ENCODE results near the gene CEACAM18. TPM values are rescaled to one million over a fixed set of nuclear protein-coding genes. Genes with fewer than 3 reads are reported as not detected.
"Not testable (repeated sequence)": the region's sequence is repeated elsewhere in the genome, so short reads cannot be mapped to it uniquely, and the experiment has no call there.

CEACAM18 gene
- total RNA-seq, 2 donors from 2014 or later, result not detected

DNA sequence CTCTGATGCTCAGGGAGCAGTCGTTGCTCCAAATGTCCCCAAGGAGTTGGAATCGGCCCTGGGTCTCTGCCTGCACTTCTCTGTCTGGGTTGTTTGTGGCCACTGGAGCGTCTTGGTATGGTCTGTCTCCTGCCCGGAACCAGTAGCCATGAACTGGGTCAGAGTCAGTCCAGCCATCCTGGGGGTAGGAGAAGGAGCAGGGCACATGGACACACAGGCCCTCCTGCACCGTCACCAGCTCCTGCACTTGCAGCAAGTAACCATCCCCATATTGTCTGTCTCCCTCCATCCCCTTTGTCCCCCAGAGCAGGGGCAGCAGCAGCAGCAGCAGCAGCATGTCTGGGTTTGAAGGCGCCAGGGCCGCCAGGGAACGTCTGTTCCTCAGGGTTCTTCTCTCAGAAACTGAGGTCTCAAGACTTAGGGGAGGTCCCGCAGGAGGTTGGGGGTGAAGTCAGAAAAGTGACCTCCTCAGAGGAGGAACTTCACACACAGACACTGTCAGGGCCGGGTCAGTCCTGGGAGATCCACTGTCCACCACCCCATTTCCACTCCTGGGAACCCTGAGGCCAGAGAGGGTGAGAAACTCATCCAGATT, 20.2 kb upstream of the CEACAM18 start, which contains the start of gene SIGLEC8:
Gene SIGLEC8, minus strand, starts transcription at position 404 of the 595 bp plus-strand sequence. Its CDS starts 67 bp downstream, at position 337.
- Mint-ChIP-seq H3K27ac (no peak within 1 kb of the TSS), H3K9me3 (no peaks in the 10 kb centered on the region), H3K36me3 (no peaks in the 10 kb centered on the region)
- no peak for DNase-seq (ENCODE audit: low spot score in 2 of 2)
- no peak for ATAC-seq

DNA sequence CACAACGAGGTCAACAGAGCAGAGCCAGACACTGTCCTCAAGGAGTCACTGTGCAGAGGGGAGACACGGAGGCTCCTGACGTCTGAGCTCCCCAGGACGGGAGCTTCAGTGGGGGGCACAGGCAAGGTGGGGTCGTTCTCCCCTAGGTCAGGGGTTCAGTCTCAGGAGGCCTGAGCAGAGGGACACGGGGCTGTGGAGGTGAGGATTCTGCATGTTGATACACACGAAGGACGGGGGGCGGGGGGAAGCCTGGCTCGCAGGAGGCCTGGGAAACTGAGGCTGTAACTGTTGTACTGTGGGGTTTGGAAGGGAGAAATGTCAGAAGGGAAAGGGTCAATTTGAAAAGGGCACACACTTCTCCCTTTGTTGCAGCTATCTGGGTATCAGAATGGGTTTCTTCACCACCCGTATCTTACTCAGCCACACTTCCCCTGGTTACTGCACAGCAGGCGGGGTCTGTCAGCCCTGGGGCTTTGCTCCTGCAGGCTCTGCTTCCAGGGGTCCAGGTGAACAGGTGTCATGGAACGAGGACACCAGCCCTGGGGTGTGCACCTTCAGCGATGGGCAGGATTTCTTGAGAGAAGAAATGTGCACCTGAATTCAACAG, 19.3 kb upstream of the CEACAM18 start:
- no peaks in the 10 kb centered on the region for H3K36me3 Mint-ChIP-seq
- ATAC-seq (no peak), DNase-seq (ENCODE audit: low spot score in 2 of 2) (no peak)
- H3K9me3 Mint-ChIP-seq, result no peaks in the 10 kb centered on the region
- H3K27ac Mint-ChIP-seq, result no peak overlapping the region

DNA sequence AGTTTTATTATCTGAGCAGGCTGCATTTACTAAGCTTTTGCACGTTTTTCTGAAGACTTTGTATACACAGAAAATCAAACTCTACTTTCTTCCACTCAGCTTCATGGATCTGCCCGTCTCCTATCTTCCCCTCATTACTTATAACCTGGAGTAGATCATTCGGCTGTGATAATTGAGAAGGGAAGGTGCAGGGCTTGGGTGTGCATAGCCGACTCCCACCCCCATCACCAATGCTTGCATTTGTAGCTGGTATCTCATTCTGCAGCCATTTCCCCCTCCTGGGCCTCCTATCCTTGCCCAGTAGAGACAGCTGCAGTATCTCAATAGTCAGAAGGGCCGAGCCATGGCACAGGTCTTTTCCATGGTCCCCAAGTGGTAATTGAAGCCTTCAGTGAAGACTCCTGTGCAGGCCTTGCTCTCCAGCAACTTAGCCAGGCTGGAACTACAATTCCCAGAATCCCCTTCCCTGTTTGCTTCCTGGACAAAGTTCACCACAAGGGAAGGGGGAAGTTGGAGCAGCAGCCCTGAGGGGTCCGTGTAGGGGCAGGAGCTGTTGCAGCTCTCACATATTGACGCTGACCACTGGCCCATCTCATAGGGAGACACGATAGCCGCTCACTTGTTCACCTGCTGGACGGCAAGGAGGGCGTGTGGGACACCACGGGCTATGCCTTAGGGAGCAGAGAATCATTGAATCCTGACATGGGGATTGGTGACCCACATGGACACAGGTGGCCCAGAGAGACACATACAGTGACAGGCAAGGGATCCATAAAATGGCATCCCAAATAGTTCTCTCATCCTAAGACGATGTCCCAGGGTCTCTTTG, 18.0 kb upstream of the CEACAM18 start:
- ATAC-seq, result no peak
- Mint-ChIP-seq H3K9me3 (no peaks in the 10 kb centered on the region), H3K36me3 (no peaks in the 10 kb centered on the region), H3K27ac (peak overlapping the region in 1 of 2 donors; percentile 52)
- DNase-seq (ENCODE audit: low spot score in 2 of 2), result no peak

DNA sequence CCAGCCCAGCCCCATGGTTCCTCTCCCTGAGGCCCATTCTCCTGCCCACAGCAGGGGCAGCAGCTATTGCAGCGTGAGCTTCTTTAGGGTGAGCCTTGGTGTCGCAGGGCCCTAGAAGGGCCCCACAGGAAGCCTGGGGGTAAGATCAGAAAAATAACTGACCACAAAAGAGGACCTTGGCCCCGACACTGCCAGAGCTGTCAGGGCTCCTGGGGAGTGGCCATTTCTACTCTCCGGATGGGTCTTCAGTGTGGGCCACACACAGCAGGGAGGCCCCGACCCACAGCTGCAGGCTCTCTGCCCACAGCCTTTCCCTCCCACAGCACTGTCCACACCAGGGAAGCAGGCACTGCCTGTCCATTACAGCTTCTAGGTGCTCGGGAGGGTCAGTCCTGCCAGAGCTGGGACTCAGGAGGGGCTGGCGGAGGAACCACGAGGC, 16.6 kb upstream of the CEACAM18 start:
- no peak for ATAC-seq
- Mint-ChIP-seq H3K36me3 (no peaks in the 10 kb centered on the region), H3K9me3 (no peaks in the 10 kb centered on the region), H3K27ac (no peak overlapping the region)
- no peak for DNase-seq (ENCODE audit: low spot score in 2 of 2)

DNA sequence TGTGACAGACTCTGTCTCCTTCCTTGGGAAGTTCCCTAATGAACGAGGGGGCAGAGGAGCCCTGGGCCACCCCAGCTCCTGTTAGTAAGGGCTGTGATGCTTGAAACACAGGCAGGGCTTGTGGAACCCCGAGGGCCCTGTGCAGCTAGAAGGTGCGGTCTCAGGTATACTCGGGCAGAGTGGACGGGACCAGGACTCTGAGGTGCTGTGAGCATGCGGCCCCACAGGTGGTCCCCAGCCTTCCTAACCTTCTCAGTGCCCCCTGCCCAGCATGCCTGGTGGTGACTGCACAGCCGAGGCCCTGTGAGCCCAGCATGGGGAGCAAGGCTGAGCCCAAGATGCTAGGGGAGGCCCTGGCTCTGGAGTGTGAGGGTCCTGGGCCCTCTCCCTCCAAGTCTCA, 16.1 kb upstream of the CEACAM18 start:
- H3K9me3 Mint-ChIP-seq, result no peaks in the 10 kb centered on the region
- H3K27ac Mint-ChIP-seq, result no peak overlapping the region
- H3K36me3 Mint-ChIP-seq, result no peaks in the 10 kb centered on the region
- ATAC-seq, result no peak
- no peak for DNase-seq (ENCODE audit: low spot score in 2 of 2)

- DNase-seq (ENCODE audit: low spot score in 2 of 2) (no peak), ATAC-seq (no peak)
- H3K36me3 Mint-ChIP-seq, result no peaks in the 10 kb centered on the region
- no peak overlapping the region for H3K27ac Mint-ChIP-seq
- no peaks in the 10 kb centered on the region for H3K9me3 Mint-ChIP-seq
These were observed 15.7 kb upstream of the CEACAM18 start for GRCh38 chr19:51462681-51463080.

- not testable (repeated sequence) for DNase-seq (ENCODE audit: low spot score in 2 of 2); H3K27ac Mint-ChIP-seq; H3K36me3 Mint-ChIP-seq; H3K9me3 Mint-ChIP-seq
- peak; percentile 20 to 48 for ATAC-seq
These were observed 14.3 kb upstream of the CEACAM18 start for GRCh38 chr19:51463976-51464581.

- Mint-ChIP-seq H3K9me3 (no peaks in the 10 kb centered on the region), H3K36me3 (no peaks in the 10 kb centered on the region), H3K27ac (no peak overlapping the region)
- DNase-seq (ENCODE audit: low spot score in 2 of 2) (no peak), ATAC-seq (no peak)
These were observed 11.6 kb upstream of the CEACAM18 start for GRCh38 chr19:51466723-51467122.

DNA sequence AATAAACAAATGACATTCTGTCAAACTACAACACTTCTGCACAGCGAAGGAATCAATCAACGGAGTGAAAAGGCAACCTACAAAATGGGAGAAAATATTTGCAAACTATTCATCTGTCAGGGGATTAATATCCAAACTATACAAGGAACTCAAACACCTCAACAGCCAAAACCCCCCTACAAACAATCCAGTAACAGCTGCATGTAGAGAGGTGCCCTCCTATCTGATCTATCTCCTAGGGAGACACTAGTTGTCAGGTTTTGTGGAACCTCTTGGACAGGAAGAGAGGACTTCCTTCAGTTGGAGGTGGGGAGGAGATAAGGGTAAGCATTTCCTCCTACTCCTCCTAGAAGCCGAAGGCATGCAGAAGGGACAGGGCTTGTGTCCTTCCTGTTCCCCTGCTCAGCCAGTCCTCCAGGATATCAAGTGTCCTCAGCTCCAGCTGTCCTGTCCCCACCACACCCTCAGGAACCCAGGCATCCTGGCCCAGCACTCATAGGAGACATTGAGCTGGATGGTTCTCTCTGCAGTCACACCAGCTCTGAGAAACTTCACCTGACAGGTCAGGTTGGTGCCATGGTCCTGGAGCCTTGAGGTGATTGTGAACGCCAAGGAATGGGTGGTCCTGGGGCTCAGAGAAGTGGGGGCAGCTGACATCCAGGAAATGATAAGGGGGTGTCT, 10.3 kb upstream of the CEACAM18 start:
- no peak for DNase-seq (ENCODE audit: low spot score in 2 of 2)
- no peak for ATAC-seq
- Mint-ChIP-seq H3K27ac (no peak overlapping the region), H3K9me3 (no peaks in the 10 kb centered on the region), H3K36me3 (no peaks in the 10 kb centered on the region)

DNA sequence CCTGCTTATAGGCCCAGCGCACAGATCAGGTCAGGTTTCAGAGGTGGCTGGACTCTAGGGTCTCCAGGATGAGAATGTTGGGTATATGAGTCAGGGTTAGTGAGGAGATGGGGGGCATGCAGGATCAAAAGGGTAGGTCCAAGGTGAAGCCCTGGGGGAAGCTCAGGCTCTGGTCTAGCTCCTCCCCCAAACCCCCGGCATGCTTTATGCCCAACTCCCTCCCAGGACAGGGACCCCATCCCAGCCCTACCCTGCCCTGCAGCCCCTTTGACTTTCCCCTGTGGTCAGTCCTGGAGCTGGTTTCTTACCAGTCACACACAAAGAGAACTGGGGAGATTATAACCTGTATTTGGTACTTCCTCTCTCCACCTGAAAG, 9.8 kb upstream of the CEACAM18 start:
- H3K27ac Mint-ChIP-seq, result no peak overlapping the region
- no peak for DNase-seq (ENCODE audit: low spot score in 2 of 2)
- H3K36me3 Mint-ChIP-seq, result no peaks in the 10 kb centered on the region
- no peak for ATAC-seq
- H3K9me3 Mint-ChIP-seq, result no peaks in the 10 kb centered on the region

DNA sequence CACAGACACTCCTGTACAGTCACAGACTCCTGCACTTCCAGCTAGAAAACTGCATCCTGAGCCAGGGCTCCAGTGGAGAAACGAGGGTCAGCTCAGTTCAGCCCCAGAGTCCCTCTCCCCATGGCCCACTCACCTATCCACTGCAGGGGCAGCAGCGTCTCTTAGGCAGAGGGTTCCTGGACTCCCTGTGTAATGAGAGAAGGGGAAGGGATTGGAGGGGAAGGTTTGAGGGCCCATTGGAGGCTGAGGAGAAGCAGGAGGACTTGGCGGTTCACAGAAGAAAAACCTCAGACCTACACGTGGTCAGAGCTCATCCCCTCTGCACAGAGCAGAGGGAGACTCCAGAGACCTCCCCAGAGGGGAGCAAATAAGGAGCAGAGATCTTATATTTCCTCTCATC, 9.2 kb upstream of the CEACAM18 start:
- H3K36me3 Mint-ChIP-seq, result no peaks in the 10 kb centered on the region
- H3K9me3 Mint-ChIP-seq, result no peaks in the 10 kb centered on the region
- DNase-seq (ENCODE audit: low spot score in 2 of 2), result no peak
- no peak overlapping the region for H3K27ac Mint-ChIP-seq
- no peak for ATAC-seq

- ATAC-seq (no peak), DNase-seq (ENCODE audit: low spot score in 2 of 2) (no peak)
- no peaks in the 10 kb centered on the region for H3K36me3 Mint-ChIP-seq
These were observed 8.7 kb upstream of the CEACAM18 start for GRCh38 chr19:51469629-51470028.

DNA sequence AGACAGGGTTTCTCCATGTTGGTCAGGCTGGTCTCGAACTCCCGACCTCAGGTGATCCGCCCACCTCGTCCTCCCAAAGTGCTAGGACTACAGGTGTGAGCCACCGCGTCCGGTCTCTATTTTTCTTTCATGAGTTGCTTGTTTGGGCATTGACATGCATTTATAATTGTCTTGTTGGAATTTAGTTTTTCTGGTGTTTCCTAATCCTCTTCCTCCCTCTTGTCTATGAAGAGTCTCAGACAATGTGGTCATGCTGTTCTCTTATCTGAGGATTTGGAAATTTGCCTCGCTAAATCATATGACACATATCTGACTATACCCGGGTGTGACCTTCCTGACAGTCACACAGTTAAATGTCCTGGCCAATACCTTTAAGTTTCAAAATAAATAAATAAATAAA, 7.4 kb upstream of the CEACAM18 start:
- no peak overlapping the region for H3K27ac Mint-ChIP-seq
- ATAC-seq, result no peak
- no peak for DNase-seq (ENCODE audit: low spot score in 2 of 2)
- no peaks in the 10 kb centered on the region for H3K9me3 Mint-ChIP-seq
- H3K36me3 Mint-ChIP-seq, result no peaks in the 10 kb centered on the region

More at GRCh38 chr19:51469629-51470028, 8.7 kb upstream of the CEACAM18 start:
- Mint-ChIP-seq H3K27ac (no peak overlapping the region), H3K9me3 (no peaks in the 10 kb centered on the region)

DNA sequence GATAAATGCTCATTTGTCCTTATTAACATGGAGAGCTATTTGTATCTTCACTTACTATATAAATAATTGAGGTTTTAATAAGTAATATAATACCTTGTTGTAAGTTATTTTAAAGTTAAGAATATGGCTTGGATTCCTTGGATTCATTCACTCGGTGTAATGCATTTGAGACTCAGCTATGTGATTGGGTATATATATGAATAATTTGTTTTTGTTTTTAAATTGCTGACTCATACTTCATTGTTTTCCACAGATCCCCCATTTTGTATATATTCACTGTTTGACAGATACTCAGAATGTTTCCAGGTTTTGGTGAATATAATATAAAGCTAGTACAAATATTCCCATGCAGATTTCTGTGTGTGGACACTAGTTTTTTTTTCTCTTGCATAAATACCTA, 6.8 kb upstream of the CEACAM18 start:
- Mint-ChIP-seq H3K36me3 (no peaks in the 10 kb centered on the region), H3K9me3 (no peaks in the 10 kb centered on the region), H3K27ac (no peak overlapping the region)
- DNase-seq (ENCODE audit: low spot score in 2 of 2) (no peak), ATAC-seq (no peak)

DNA sequence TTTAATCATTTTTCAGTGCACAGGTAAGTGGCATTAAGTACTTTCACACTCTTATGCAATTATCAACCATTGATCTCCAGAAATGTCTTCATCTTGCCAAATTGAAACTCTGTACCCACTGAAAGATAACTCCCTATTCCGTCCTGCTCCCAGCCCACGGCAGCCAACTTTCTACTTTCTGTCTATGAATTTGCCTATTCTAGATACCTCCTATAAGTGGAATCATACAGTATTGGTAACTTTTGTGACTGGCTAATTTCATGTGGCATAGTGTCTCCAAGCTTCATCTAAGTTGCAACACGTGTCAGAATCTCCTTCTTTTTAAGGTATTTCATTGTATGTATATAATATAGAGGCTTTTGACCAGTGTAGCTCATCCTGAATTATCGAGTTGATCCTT, 5.7 kb upstream of the CEACAM18 start:
- ATAC-seq, result peak in 1 of 2 donors; percentile 22
- Mint-ChIP-seq H3K27ac (peak overlapping the region in 1 of 2 donors; percentile 37), H3K9me3 (no peaks in the 10 kb centered on the region), H3K36me3 (no peaks in the 10 kb centered on the region)
- no peak for DNase-seq (ENCODE audit: low spot score in 2 of 2)

GRCh38 chr19:51473009-51473707, 5.2 kb upstream of the CEACAM18 start:
- ATAC-seq (peak; percentile 79 to 86), DNase-seq (ENCODE audit: low spot score in 2 of 2) (peak; percentile 72 to 90)
- Mint-ChIP-seq H3K27ac (peak overlapping the region in 1 of 2 donors; percentile 37), H3K36me3 (no peaks in the 10 kb centered on the region), H3K9me3 (no peaks in the 10 kb centered on the region)

Data from activated naive CD4-positive, alpha-beta T cell treated with anti-CD3 and anti-CD28 coated beads, Interleukin-2, amount 50 U/mL, for 72 hours (primary cell).